Activated T-helper 17 cell treated with anti-CD3 and anti-CD28 coated beads, Interleukin-2, amount 50 U/mL, for 72 hours (primary cell): Measurements from ENCODE around the gene IFI27. TPM values are rescaled to one million over a fixed set of nuclear protein-coding genes. Genes with fewer than 3 reads are reported as not detected.
"Not testable (repeated sequence)": the region's sequence is repeated elsewhere in the genome, so short reads cannot be mapped to it uniquely, and the experiment has no call there.

Experiments used
- ATAC-seq: fragments of 150-1000 bp; cut with Tn5 transposase; replicated peaks from 2 replicates; pipeline ENCODE4 v1.10.0; 2021; ENCODE audit warnings: mild to moderate bottlenecking, moderate library complexity
- H3K27ac Mint-ChIP-seq: one replicate; pipeline ENCODE4 v1.8.0; 2022; ENCODE audit warnings: mixed read lengths
- H3K27me3 Mint-ChIP-seq: one replicate; pipeline ENCODE4 v1.8.0; 2022; ENCODE audit warnings: mixed read lengths
- H3K36me3 Mint-ChIP-seq: one replicate; pipeline ENCODE4 v1.8.0; 2022; ENCODE audit warnings: low read depth, mild to moderate bottlenecking, mixed read lengths
- H3K4me1 Mint-ChIP-seq: one replicate; pipeline ENCODE4 v1.8.0; 2022; ENCODE audit warnings: mixed read lengths
- H3K4me3 Mint-ChIP-seq: one replicate; pipeline ENCODE4 v1.8.0; 2022; ENCODE audit warnings: mild to moderate bottlenecking, mixed read lengths
- H3K9me3 Mint-ChIP-seq: one replicate; pipeline ENCODE4 v1.8.0; 2022; ENCODE audit warnings: mixed read lengths
- total RNA-seq, 2 donors: library from RNA; stranded (reverse); gene quantifications; one replicate each; pipeline ENCODE4 v1.2.3, GENCODE V29; 2022

The IFI27 gene
- total RNA-seq: 1 to 10 TPM; 2.1 to 3.0 TPM

DNA sequence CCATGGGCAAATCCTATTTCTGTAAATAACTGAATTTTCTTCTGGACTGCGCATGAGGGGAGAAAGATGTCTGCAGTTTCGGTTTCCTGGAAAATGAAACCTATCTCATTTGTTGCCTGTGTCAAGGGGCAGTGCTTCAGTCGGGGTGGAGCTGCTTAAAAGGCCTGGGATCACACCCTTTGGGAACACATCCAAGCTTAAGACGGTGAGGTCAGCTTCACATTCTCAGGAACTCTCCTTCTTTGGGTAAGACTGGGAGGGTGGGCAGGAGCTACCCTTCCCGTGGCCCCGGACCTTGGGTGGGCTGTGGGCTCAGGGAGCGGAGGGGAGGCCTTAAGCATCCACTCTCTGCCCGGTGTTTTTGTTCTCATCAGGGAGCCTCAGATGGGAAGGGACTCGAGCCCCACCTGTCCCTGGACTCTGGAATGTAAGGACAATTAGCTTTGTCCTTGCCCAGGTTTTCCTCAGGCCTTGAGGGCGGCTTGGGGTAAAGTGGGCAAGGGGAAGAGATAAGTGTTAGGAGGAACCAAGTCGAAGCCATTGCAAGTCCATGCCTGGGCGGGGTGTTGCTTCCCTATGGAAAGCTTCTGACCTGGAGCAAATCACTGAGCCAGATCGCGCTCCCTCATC, at the start of gene IFI27:
TSS of gene IFI27 (plus strand) at position 185 of the 630 bp plus-strand sequence.
- Mint-ChIP-seq H3K9me3 (no peaks in the 10 kb centered on the region), H3K27me3 (peaks cover 8% of the 10 kb centered on the region), H3K4me1 (no peaks in the 10 kb centered on the region), H3K4me3 (no peak within 1 kb of the TSS), H3K27ac (no peak within 1 kb of the TSS), H3K36me3 (no peaks in the 10 kb centered on the region)
- no peak for ATAC-seq

DNA sequence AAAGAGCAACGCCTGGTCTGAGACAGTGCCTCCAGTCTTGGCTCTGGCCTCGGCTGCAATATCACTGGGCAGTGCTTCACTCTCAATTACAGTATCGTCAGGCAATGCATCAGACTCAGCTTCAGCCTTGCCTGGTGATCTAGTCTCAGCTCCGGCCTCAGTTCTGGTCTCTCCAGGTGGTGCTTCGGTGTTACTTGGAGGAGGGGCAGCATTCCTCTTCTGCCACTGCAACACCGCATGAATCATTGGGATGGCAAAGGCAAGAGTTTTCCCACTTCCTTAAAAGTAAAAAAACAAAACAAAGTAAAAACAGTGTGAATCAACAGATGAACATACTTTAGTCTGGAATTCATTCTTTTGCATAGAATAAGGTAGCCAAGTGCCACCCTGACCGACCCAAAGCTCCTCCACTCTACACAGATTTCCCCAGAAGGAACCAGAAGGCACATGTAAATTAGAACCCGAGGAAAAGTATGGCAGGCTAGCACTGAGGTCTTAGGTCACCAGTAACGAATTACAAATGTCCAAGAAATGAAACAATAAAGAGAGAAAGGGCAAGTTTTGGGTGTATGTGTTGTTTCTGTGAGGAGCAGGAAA, 48.1 kb upstream of the IFI27 start:
- H3K4me3 Mint-ChIP-seq: no peak overlapping the region
- peaks cover 96% of the 10 kb centered on the region for H3K36me3 Mint-ChIP-seq
- H3K9me3 Mint-ChIP-seq: no peaks in the 10 kb centered on the region
- H3K4me1 Mint-ChIP-seq: peaks cover 30% of the 10 kb centered on the region
- H3K27ac Mint-ChIP-seq: no peak overlapping the region
- no peak for ATAC-seq
- no peaks in the 10 kb centered on the region for H3K27me3 Mint-ChIP-seq

DNA sequence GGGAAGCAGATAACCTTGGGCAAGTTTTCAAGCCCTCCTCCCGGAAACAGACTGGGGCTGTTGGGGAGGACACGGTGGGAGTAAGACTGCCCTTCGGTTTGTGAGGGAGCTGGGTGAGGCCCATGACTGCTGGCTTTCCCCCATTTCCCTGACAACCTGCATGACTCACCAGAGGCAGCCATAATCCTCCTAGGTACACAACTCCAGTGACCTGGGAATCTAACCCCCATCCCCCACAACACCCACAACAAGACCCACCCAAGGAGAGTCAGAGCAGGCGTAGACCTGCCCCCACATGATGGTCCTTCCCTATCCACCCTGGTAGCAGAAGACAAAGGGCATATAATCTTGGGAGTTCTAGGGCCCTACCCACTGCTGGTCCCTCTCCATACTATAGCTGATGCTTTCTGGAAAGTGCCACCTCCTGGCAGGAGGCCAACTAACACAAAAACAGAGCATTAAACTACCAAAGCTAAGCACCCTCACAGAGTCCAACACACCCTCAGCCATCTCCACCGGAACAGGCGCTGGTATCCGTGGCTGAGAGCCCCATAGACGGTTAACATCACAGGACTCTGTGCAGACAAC, 44.4 kb upstream of the IFI27 start:
- peak overlapping the region; percentile 9 for H3K4me3 Mint-ChIP-seq
- H3K27me3 Mint-ChIP-seq: no peaks in the 10 kb centered on the region
- ATAC-seq: no peak
- H3K36me3 Mint-ChIP-seq: peaks cover 96% of the 10 kb centered on the region
- peaks cover 6% of the 10 kb centered on the region for H3K9me3 Mint-ChIP-seq
- H3K27ac Mint-ChIP-seq: peak overlapping the region; percentile 85
- peaks cover 44% of the 10 kb centered on the region for H3K4me1 Mint-ChIP-seq

DNA sequence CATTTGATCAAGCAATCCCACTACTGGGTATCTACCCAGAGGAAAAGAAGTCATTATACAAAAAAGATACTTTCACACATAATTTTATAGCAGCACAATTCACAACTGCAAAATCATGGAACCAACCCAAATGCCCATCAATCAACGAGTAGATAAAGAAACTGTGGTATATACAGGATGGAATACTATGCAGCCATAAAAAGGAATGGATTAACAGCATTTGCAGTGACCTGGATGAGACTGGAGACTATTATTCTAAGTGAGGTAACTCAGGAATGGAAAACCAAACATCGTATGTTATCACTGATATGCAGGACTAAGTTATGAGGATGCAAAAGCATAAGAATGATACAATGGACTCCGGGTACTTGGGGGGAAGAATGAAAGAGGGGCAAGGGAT, 38.5 kb upstream of the IFI27 start:
- Mint-ChIP-seq H3K4me1 (peaks cover 46% of the 10 kb centered on the region), H3K36me3 (peaks cover 95% of the 10 kb centered on the region), H3K4me3 (peak overlapping the region; percentile 46)
- not testable (repeated sequence) for H3K27ac Mint-ChIP-seq, H3K27me3 Mint-ChIP-seq, H3K9me3 Mint-ChIP-seq, ATAC-seq

DNA sequence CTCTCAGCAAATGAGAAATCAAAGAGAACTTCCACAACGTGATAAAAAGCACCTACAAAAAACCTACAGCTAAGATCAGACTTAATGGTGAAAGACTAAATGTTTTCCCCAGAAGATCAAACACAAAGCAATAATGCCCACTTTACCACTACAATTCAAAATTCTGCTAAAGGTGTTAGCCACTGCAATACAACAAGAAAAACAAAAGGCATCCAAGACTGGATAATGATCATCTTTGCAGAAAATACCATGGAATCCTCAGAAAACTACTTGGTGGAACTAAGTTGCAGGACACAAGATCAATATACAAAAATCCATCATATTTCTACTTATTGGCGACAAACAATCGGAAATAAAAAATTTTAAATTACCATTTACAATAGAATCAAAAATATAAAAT, 36.0 kb upstream of the IFI27 start:
- peaks cover 42% of the 10 kb centered on the region for H3K4me1 Mint-ChIP-seq
- peaks cover 95% of the 10 kb centered on the region for H3K36me3 Mint-ChIP-seq
- no peak overlapping the region for H3K27ac Mint-ChIP-seq

DNA sequence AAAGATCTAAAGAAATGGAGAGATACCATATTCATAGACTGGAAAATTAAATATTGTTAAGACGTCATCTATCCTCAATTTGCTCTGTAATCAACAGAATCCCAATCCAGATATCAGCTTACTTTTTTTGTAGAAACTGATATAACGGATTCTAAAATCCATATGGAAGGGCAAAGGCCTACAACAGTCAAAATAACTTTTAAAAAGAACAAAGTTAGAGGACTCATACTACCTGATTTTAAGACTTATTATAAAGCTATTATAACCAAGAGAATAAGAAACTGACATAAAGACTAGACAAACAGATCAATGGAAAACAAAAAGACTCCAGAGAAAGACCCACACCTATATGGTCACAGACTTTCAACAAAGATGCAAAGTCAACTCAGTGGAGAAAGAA, 35.5 kb upstream of the IFI27 start:
- H3K36me3 Mint-ChIP-seq: peaks cover 95% of the 10 kb centered on the region
- H3K27me3 Mint-ChIP-seq: no peaks in the 10 kb centered on the region
- peak overlapping the region; percentile 87 for H3K4me3 Mint-ChIP-seq
- no peak overlapping the region for H3K27ac Mint-ChIP-seq
- peaks cover 10% of the 10 kb centered on the region for H3K9me3 Mint-ChIP-seq
- peaks cover 44% of the 10 kb centered on the region for H3K4me1 Mint-ChIP-seq
- ATAC-seq: no peak

More for the DNA sequence above, 36.0 kb upstream of the IFI27 start:
- ATAC-seq: no peak
- peak overlapping the region; percentile 87 for H3K4me3 Mint-ChIP-seq
- H3K27me3 Mint-ChIP-seq: no peaks in the 10 kb centered on the region
- H3K9me3 Mint-ChIP-seq: peaks cover 10% of the 10 kb centered on the region

DNA sequence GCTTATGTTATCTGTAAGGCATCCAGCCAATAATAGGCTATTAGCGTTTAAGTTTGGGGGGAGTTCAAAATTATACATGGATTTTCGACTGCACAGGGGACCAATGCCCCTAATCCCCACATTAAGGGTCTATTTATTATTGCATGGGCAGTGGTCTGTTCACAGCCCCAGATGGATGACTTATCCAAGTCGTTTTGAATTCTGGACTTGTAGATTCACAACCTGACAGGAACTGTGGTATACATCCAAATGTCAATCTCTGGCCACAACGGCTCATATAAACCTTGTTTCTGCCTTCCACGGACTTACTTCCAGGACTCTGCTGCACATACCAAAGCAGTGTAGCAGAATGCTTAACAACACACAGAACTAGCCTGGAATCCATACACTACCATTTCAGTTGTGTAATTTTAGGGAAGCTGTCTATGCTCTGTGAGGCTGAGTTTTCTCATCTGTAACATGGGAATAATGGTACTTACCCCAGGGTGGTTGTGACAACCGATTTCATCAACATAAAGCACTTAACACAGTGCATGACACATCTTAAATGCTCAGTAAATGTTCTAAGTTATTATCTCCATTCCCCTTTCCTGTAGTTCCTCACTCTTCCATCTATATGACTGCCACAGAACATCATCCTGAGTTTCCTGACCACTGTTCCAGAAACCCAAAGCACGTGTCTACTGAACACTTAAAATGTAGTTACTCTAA, 33.3 kb upstream of the IFI27 start:
- no peaks in the 10 kb centered on the region for H3K27me3 Mint-ChIP-seq
- peaks cover 2% of the 10 kb centered on the region for H3K9me3 Mint-ChIP-seq
- H3K4me3 Mint-ChIP-seq: peak overlapping the region; percentile 87
- peak overlapping the region; percentile 99 for H3K27ac Mint-ChIP-seq
- peaks cover 39% of the 10 kb centered on the region for H3K4me1 Mint-ChIP-seq
- ATAC-seq: no peak
- H3K36me3 Mint-ChIP-seq: peaks cover 90% of the 10 kb centered on the region

DNA sequence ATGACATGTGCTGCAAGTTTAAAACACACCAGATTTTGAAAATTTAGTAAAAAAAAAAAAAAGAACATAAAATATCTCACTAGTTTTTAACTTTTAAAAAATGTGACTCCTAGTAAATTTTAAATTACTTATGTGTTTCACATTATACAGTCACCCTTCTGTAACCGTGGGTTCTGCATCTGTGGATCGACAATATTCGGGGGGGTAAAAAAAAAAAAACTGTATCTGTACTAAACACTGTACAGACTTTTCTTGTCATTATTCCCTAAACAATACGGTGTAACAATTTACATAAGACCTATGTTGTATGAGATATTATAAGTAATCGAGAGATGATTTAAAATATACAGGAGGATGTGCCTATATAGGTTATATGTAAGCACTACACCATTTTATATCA, 32.7 kb upstream of the IFI27 start:
- no peak for ATAC-seq
- H3K27ac Mint-ChIP-seq: peak overlapping the region; percentile 99
- H3K36me3 Mint-ChIP-seq: peaks cover 86% of the 10 kb centered on the region
- no peaks in the 10 kb centered on the region for H3K9me3 Mint-ChIP-seq
- peak overlapping the region; percentile 87 for H3K4me3 Mint-ChIP-seq
- no peaks in the 10 kb centered on the region for H3K27me3 Mint-ChIP-seq
- peaks cover 37% of the 10 kb centered on the region for H3K4me1 Mint-ChIP-seq

DNA sequence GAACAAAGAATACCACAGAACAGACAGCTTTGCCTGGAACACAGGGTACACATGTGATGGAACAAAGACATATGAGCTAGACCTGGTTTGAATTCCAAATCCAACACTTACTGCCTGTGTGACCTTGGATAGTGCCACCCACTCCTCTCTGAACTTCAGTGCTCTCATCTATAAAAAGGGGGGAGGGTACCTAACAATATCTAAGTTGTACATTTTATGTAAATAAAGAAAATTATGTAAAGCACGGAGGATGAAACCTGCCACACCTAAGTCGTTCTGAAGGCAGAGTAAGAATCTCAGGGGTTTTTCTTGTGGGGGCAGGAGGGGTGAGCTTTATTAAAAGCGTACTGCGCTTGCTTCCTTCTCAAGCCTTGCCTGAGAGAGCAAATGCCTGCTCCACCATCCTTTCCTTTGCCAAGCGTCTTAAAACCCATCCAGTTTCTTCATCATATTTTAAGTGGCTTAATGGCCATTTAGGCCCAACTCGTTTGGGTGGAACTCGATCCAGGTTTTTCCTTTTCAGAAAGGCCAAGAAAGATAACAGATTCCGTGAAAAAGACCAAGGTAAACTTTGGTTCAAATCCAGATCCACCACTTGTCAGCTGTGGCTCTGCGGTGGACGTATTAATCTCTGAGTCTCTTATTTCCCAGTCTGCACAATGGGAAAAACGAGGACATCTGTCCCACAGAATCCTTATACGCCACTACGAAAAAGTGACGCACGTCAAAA, 30.5 kb upstream of the IFI27 start:
- no peaks in the 10 kb centered on the region for H3K27me3 Mint-ChIP-seq
- H3K36me3 Mint-ChIP-seq: peaks cover 66% of the 10 kb centered on the region
- peak overlapping the region; percentile 99 for H3K27ac Mint-ChIP-seq
- H3K9me3 Mint-ChIP-seq: no peaks in the 10 kb centered on the region
- peak overlapping the region; percentile 87 for H3K4me3 Mint-ChIP-seq
- peaks cover 37% of the 10 kb centered on the region for H3K4me1 Mint-ChIP-seq
- ATAC-seq: no peak

DNA sequence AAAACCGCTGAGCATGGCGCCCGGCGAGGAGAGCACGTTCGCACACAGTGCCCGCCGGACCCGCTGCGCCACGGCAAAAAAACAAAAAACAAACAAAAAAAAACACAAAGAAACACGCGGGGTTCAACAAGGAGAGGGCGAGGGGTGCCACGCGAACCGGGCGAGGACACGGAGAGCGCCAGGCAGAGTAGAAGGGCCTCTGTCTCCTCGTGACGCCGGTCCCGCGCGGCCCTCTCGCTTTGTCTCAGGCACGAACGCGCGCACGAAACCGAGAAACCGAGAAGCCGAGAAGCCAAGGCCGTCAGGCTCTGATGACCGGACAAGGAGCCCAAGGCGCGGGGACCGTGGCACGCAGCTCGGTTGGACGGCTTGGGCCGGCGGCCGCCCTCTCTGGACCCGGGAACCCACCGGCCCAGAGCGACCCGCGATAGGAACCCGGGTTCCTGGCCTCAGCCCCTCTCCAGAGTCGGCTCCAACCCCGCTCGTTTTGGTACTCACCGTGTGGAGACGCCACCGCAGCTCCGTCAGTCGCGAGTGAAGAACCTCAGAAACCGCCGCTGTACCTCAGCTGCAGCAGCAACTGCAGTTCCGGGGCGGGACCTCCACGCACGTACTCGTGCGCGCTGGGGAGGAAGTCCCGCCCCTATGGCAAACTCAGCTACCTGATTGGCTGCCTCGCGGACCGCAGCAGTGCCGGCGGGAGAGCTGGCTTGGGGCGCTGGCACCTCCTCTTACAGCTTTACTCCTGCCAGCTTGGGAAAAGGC, 29.7 kb upstream of the IFI27 start, which contains the start of the genes DDX24 and IFI27L1:
TSS of gene DDX24 (minus strand) at position 582 of the 765 bp plus-strand sequence. CDS start 1,460 bp downstream, outside the sequence.
TSS of gene IFI27L1 (plus strand) at position 690 of the 765 bp plus-strand sequence. CDS start 15,628 bp downstream, outside the sequence.
- Mint-ChIP-seq H3K27me3 (no peaks in the 10 kb centered on the region), H3K9me3 (no peaks in the 10 kb centered on the region), H3K36me3 (peaks cover 59% of the 10 kb centered on the region), H3K27ac (peak within 1 kb of the TSS; percentile 99), H3K4me3 (peak within 1 kb of the TSS; percentile 87), H3K4me1 (peaks cover 31% of the 10 kb centered on the region)
- peak; percentile 98 for ATAC-seq

DNA sequence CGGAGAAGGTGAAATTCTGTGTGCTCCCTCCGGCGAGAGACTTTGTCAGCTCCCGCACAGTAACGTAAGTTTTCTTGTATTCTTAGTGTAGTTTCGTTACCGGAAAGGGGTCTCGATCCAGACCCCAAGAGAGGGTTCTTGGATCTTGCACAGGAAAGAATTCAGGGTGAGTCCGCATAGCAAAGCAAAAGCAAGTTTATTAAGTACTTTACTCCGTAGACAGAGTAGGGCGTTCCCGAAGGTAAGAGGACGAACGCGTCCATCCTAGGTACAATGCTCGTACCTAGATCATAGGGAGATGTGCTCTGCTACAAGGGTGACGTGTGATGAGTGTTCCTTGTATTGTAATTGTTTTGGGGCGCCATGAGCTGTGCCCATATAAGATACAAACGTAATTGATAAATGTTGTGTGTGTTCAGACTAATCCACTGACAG, 29.1 kb upstream of the IFI27 start:
- ATAC-seq: peak; percentile 45
- H3K27me3 Mint-ChIP-seq: no peaks in the 10 kb centered on the region
- H3K36me3 Mint-ChIP-seq: peaks cover 53% of the 10 kb centered on the region
- H3K4me3 Mint-ChIP-seq: peak overlapping the region; percentile 87
- H3K27ac Mint-ChIP-seq: peak overlapping the region; percentile 99
- peaks cover 31% of the 10 kb centered on the region for H3K4me1 Mint-ChIP-seq
- H3K9me3 Mint-ChIP-seq: no peaks in the 10 kb centered on the region

DNA sequence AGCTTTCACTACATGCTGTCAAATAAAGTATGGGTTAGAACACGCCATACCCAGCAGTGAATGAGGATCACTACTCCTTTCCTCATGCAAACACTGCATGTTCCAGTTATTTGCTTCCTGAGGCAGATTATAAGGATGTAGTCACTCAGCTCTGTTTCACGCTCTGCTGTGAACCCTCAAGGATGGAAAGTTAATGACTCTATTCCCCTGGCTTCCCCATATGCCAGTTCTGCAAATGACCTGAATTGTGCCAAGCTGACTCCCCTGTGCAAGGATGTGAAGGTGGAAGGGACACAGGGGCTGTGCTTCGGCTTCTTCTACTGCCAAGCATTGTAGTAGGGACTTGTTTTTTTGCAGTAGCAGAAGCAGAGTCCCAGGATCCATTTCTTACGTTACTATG, 22.6 kb upstream of the IFI27 start:
- H3K27me3 Mint-ChIP-seq: no peaks in the 10 kb centered on the region
- H3K4me3 Mint-ChIP-seq: no peak overlapping the region
- no peaks in the 10 kb centered on the region for H3K36me3 Mint-ChIP-seq
- H3K9me3 Mint-ChIP-seq: no peaks in the 10 kb centered on the region
- no peak overlapping the region for H3K27ac Mint-ChIP-seq
- no peak for ATAC-seq
- H3K4me1 Mint-ChIP-seq: no peaks in the 10 kb centered on the region

DNA sequence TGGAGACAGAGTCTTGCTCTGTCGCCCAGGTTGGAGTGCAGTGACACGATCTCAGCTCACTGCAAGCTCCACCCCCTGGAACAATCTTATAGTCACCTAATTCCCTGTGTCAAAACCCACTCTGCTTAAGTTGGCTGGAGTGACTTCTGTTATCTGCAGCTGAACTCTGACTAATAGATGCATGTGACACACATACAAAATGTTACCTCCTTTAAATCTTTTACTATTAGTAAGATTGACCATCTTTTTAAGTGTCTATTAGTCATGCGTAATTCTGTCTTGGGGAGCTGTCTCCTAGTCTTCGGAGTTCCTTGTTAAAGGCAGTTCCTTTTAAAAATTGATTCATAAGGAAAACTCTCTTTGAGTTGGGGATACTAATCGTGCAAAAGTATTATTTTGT, 22.0 kb upstream of the IFI27 start:
- Mint-ChIP-seq H3K4me1 (no peaks in the 10 kb centered on the region), H3K36me3 (no peaks in the 10 kb centered on the region), H3K4me3 (no peak overlapping the region), H3K27me3 (no peaks in the 10 kb centered on the region), H3K9me3 (no peaks in the 10 kb centered on the region), H3K27ac (no peak overlapping the region)
- ATAC-seq: no peak
